OCI-LY1 (cell line): ENCODE data around the gene BACH2.
A peak's percentile ranks its signal among the peaks of the same experiment; 100 is the strongest.

Source experiments
- H2AFZ ChIP-seq: fragments of 200-600 bp; sonication (generic), shearing (Covaris generic); 2 replicates; pipeline ENCODE4 v1.6.0; 2014; ENCODE audit warnings: antibody characterized with exemption, mild to moderate bottlenecking, low read length
- H3F3A ChIP-seq: fragments of 200-600 bp; sonication (generic), shearing (Covaris generic); 2 replicates; pipeline ENCODE4 v1.6.0; 2014; ENCODE audit warnings: mild to moderate bottlenecking, antibody characterized with exemption, low read length, moderate library complexity; ENCODE audit not compliant: insufficient read depth
- H3K27ac ChIP-seq: fragments of 200-600 bp; sonication (generic); 2 replicates; pipeline ENCODE4 v1.5.1; 2014; ENCODE audit warnings: low read length, mixed run types, mild to moderate bottlenecking, low read depth; ENCODE audit not compliant: poor library complexity, severe bottlenecking
- H3K27me3 ChIP-seq: fragments of 200-600 bp; sonication (generic); 2 replicates; pipeline ENCODE4 v1.6.0; 2014; ENCODE audit warnings: antibody characterized with exemption, mild to moderate bottlenecking, low read length, moderate library complexity; ENCODE audit not compliant: insufficient read depth
- H3K36me3 ChIP-seq: fragments of 200-600 bp; sonication (generic); 2 replicates; pipeline ENCODE4 v1.6.1; 2014; ENCODE audit warnings: mild to moderate bottlenecking, antibody characterized with exemption, low read length, moderate library complexity, mixed read lengths; ENCODE audit not compliant: insufficient read depth
- H3K4me1 ChIP-seq: fragments of 200-600 bp; sonication (generic); 2 replicates; pipeline ENCODE4 v1.5.1; 2014; ENCODE audit warnings: mild to moderate bottlenecking, low read length, moderate library complexity; ENCODE audit not compliant: insufficient read depth, severe bottlenecking
- H3K4me2 ChIP-seq: fragments of 200-600 bp; sonication (generic), shearing (Covaris generic); 2 replicates; pipeline ENCODE4 v1.6.1; 2014; ENCODE audit warnings: low read length
- H3K4me3 ChIP-seq: fragments of 200-600 bp; sonication (generic); 2 replicates; pipeline ENCODE4 v1.5.1; 2014; ENCODE audit warnings: low read length, low read depth, mild to moderate bottlenecking, mixed read lengths; ENCODE audit not compliant: poor library complexity, severe bottlenecking
- H3K79me2 ChIP-seq: fragments of 200-600 bp; shearing (Covaris generic); 2 replicates; pipeline ENCODE4 v1.6.1; 2016; ENCODE audit warnings: mixed run types, low read length, mixed read lengths; ENCODE audit not compliant: insufficient read depth
- H3K9ac ChIP-seq: fragments of 200-600 bp; sonication (generic), shearing (Covaris generic); 2 replicates; pipeline ENCODE4 v1.6.1; 2014; ENCODE audit warnings: mild to moderate bottlenecking, low read length, mixed read lengths
- H3K9me2 ChIP-seq: fragments of 200-600 bp; sonication (generic), shearing (Covaris generic); 2 replicates; pipeline ENCODE4 v1.6.1; 2014; ENCODE audit warnings: low read depth, mild to moderate bottlenecking, low read length, mixed read lengths
- H3K9me3 ChIP-seq: fragments of 200-600 bp; shearing (Covaris generic); 2 replicates; pipeline ENCODE4 v1.6.1; 2014; ENCODE audit warnings: low read length, mixed read lengths
- H4K20me1 ChIP-seq: fragments of 200-600 bp; sonication (generic), shearing (Covaris generic); 2 replicates; pipeline ENCODE4 v1.6.0; 2016; ENCODE audit warnings: mild to moderate bottlenecking, low read length; ENCODE audit not compliant: insufficient read depth
- CTCF ChIP-seq: fragments of 200-600 bp; sonication (generic), shearing (Covaris generic); IDR thresholded peaks from 2 replicates; pipeline ENCODE4 v1.5.1; 2017; ENCODE audit warnings: mild to moderate bottlenecking, antibody characterized with exemption, low read length, moderate library complexity, mixed read lengths
- EZH2 ChIP-seq: fragments of 200-600 bp; sonication (generic), shearing (Covaris generic); IDR thresholded peaks from 2 replicates; pipeline ENCODE4 v1.8.0; 2017; ENCODE audit warnings: borderline replicate concordance, mixed run types, mild to moderate bottlenecking, antibody characterized with exemption, low read length, moderate library complexity, mixed read lengths

Gene BACH2

GRCh38 chr6:90186637-90187371 lies 109.8 kb downstream of the BACH2 start:
- H3K36me3 ChIP-seq: peaks cover 81% of the 10 kb centered on the region
- H3K4me2 ChIP-seq: peak overlapping the region; percentile 40; the same call in 1 of the 2 replicates
- H3K79me2 ChIP-seq: peaks cover 100% of the 10 kb centered on the region
- no peaks in the 10 kb centered on the region for H3K9me3 ChIP-seq
- H3K9me2 ChIP-seq: no peaks in the 10 kb centered on the region
- no peak overlapping the region; the same call in 1 of the 2 replicates for H3K9ac ChIP-seq
- 0 out of 2 replicates have a peak, but pooled peaks cover 4% of the 10 kb centered on the region for H3F3A ChIP-seq
- no peaks in the 10 kb centered on the region for H3K27me3 ChIP-seq
- H2AFZ ChIP-seq: no peak overlapping the region
- TF ChIP-seq CTCF (no peak), EZH2 (no peak)
- H3K4me1 ChIP-seq: peaks cover 71% of the 10 kb centered on the region
- peak overlapping the region; percentile 49 for H3K27ac ChIP-seq
- H4K20me1 ChIP-seq: no peaks in the 10 kb centered on the region
- no peak overlapping the region for H3K4me3 ChIP-seq

DNA sequence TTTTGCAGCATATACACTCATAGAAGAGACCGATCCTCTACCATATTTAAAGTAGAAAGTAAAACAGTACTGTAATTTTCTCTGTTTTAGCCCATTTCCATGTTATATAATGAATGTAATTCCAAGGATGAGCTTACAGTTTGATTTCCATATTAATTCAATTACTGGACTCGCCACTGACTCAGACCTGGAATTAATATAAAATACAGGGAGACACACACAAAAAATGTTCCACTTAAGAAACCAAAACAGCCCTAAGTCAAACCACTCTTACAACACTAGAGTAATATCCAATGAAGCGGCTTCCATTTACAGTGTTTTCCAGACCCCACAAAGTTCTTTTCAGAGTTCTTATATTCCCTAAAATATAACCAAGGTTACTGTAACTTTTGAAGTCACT lies 110.6 kb downstream of the BACH2 start:
- no peaks in the 10 kb centered on the region for H3K9me2 ChIP-seq
- peak overlapping the region; percentile 24 for H3K27ac ChIP-seq
- no peak for TF ChIP-seq CTCF
- no peak for TF ChIP-seq EZH2
- no peak overlapping the region for H3K4me2 ChIP-seq
- H2AFZ ChIP-seq: no peak overlapping the region
- peaks cover 100% of the 10 kb centered on the region for H3K79me2 ChIP-seq
- no peak overlapping the region for H3K4me3 ChIP-seq
- peaks cover 79% of the 10 kb centered on the region for H3K36me3 ChIP-seq
- no peaks in the 10 kb centered on the region for H3K9me3 ChIP-seq
- H4K20me1 ChIP-seq: no peaks in the 10 kb centered on the region
- no peaks in the 10 kb centered on the region for H3K27me3 ChIP-seq
- H3K4me1 ChIP-seq: peaks cover 63% of the 10 kb centered on the region
- H3K9ac ChIP-seq: no peak overlapping the region
- H3F3A ChIP-seq: 0 out of 2 replicates have a peak, but pooled peaks cover 4% of the 10 kb centered on the region

- peaks cover 51% of the 10 kb centered on the region for H3K4me1 ChIP-seq
- H3K9me3 ChIP-seq: no peaks in the 10 kb centered on the region
- H4K20me1 ChIP-seq: no peaks in the 10 kb centered on the region
- no peak overlapping the region for H3K4me2 ChIP-seq
- no peaks in the 10 kb centered on the region for H3K27me3 ChIP-seq
- H3K79me2 ChIP-seq: peaks cover 100% of the 10 kb centered on the region
- no peak overlapping the region for H3K4me3 ChIP-seq
- H3F3A ChIP-seq: 0 out of 2 replicates have a peak, but pooled peaks cover 4% of the 10 kb centered on the region
- H2AFZ ChIP-seq: no peak overlapping the region
- peaks cover 73% of the 10 kb centered on the region for H3K36me3 ChIP-seq
- peak overlapping the region; percentile 37 for H3K27ac ChIP-seq
- no peaks in the 10 kb centered on the region for H3K9me2 ChIP-seq
- TF ChIP-seq EZH2 (no peak), CTCF (no peak)
- no peak overlapping the region for H3K9ac ChIP-seq
Observed at GRCh38 chr6:90184334-90185298, 112.0 kb downstream of the BACH2 start.
